GM18519 (cell line): ENCODE results near the gene NPTXR.

Experiments
- ATAC-seq: cut with Tn5 transposase; IDR thresholded peaks from one replicate; pipeline ENCODE4 v1.9.1; 2021; ENCODE audit warnings: mild to moderate bottlenecking, moderate library complexity; ENCODE audit not compliant: unreplicated experiment, low FRiP score

NPTXR gene

GRCh38 chr22:38799265-38800002 lies 44.4 kb downstream of the NPTXR start:
- no peak for ATAC-seq

- ATAC-seq = no peak
Measured at GRCh38 chr22:38798496-38798895, 45.3 kb downstream of the NPTXR start.

GRCh38 chr22:38796262-38796957 lies 47.4 kb downstream of the NPTXR start:
- ATAC-seq = no peak

- ATAC-seq = no peak
Measured at GRCh38 chr22:38795569-38795968, 48.3 kb downstream of the NPTXR start.

GRCh38 chr22:38793721-38794466 lies 49.9 kb downstream of the NPTXR start, which contains the start of gene DNAL4:
DNAL4 (minus strand) TSS chr22:38794143; CDS start chr22:38782731, 11,412 bp downstream.
- ATAC-seq = peak; percentile 82

GRCh38 chr22:38793317-38793716 lies 50.5 kb downstream of the NPTXR start:
- ATAC-seq = no peak

- no peak for ATAC-seq
Measured at GRCh38 chr22:38792833-38793232, 51.0 kb downstream of the NPTXR start.

- ATAC-seq = no peak
Measured at GRCh38 chr22:38789606-38790005, 54.2 kb downstream of the NPTXR start.

- no peak for ATAC-seq
Measured at GRCh38 chr22:38788846-38789245, 55.0 kb downstream of the NPTXR start.

- no peak for ATAC-seq
Measured at GRCh38 chr22:38788021-38788816, 55.6 kb downstream of the NPTXR start.

GRCh38 chr22:38786631-38787030 lies 57.2 kb downstream of the NPTXR start:
- no peak for ATAC-seq

GRCh38 chr22:38784856-38785255 lies 59.0 kb downstream of the NPTXR start:
- ATAC-seq = no peak

- ATAC-seq = no peak
Measured at GRCh38 chr22:38784035-38784434, 59.8 kb downstream of the NPTXR start.

GRCh38 chr22:38783095-38783615 lies 60.7 kb downstream of the NPTXR start:
- no peak for ATAC-seq

GRCh38 chr22:38782402-38783094 lies 61.3 kb downstream of the NPTXR start:
- no peak for ATAC-seq

GRCh38 chr22:38781033-38781432 lies 62.8 kb downstream of the NPTXR start:
- no peak for ATAC-seq

- ATAC-seq = no peak
Measured at GRCh38 chr22:38777087-38777671, 66.6 kb downstream of the NPTXR start.

- no peak for ATAC-seq
Measured at GRCh38 chr22:38776086-38776485, 67.7 kb downstream of the NPTXR start.

- no peak for ATAC-seq
Measured at GRCh38 chr22:38775656-38776055, 68.2 kb downstream of the NPTXR start.
